Motor neuron (in vitro differentiated cells): ENCODE measurements around the gene ZNF763. TPM values are rescaled to one million over a fixed set of nuclear protein-coding genes. Genes with fewer than 3 reads are reported as not detected.
"Not testable (repeated sequence)": the region's sequence is repeated elsewhere in the genome, so short reads cannot be mapped to it uniquely, and the experiment has no call there.

Experiments used
- ATAC-seq, 8 experiments: fragments of 200-7000 bp; cut with Tn5 transposase; replicated peaks in 6 of 8; 2 replicates each; pipeline ENCODE4 v1.8.0; 2021; ENCODE audit warnings: mild to moderate bottlenecking in 8 of 8, moderate library complexity in 8 of 8
- H3K27ac ChIP-seq, 2 donors: fragments of 250-450 bp; sonication (Bioruptor Pico); 2 replicates each; pipeline ENCODE4 v1.9.0; 2021; ENCODE audit warnings: antibody characterized with exemption in 2 of 2, mild to moderate bottlenecking in 2 of 2, moderate library complexity in 1 of 2
- H3K4me1 ChIP-seq, 2 donors: fragments of 250-450 bp; sonication (Bioruptor Pico); replicated peaks in 1 of 2; 2 replicates each; pipeline ENCODE4 v1.6.1; 2021; ENCODE audit warnings: antibody characterized with exemption in 2 of 2, mild to moderate bottlenecking in 2 of 2, moderate library complexity in 1 of 2
- H3K4me3 ChIP-seq, 5 donors: fragments of 250-450 bp; sonication (Bioruptor Pico); 2 replicates each; pipeline ENCODE4 v1.9.0; 2021; ENCODE audit warnings: antibody characterized with exemption in 5 of 5, mild to moderate bottlenecking in 5 of 5, moderate library complexity in 4 of 5
- WGBS, 10 experiments: fragments of 450-650 bp; shearing (Covaris generic); methylation state at CpG; one replicate each; pipeline ENCODE4 v1.0.0; 2022; 5-methylcytosine and 5-hydroxymethylcytosine counted together
- in situ Hi-C, 9 experiments: fragments of 400-800 bp; cut with MboI; loops; one replicate each; pipeline ENCODE4 v1.15.0; 2021; ENCODE audit warnings: low sequenced_read_pairs in 9 of 9, low pct_unique_long_range_greater_than_20kb in 2 of 9; ENCODE audit not compliant: unreplicated experiment in 9 of 9
- total RNA-seq, 8 experiments: library from RNA; unstranded; fragments of 300-600 nt; gene quantifications; 2 replicates each; pipeline versions ENCODE4 v1.2.3 to v1.2.4, GENCODE V29; 2022

Gene ZNF763
- total RNA-seq, 8 experiments from 2014 or later = 0.99 to 9.6 (median 6.7) TPM

DNA sequence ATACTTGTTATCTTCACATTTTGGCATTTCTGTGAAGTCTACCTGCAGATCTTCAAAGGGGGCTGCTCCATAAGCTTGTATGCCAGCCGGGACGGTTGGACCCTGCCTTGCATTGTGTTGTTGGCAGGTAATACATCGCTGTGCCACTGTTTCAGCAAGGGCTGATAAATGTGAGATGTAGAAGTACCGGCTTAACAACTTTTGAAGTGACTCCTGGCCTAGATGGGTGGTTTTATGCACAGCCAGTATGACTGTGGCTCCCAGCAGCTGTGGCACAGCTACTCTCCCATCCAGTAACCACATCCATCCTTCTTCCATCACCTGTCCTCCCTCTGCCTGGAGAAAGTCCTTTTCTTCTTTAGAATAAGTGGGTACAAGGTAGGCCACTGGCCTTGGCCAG, 20.2 kb upstream of the ZNF763 start:
- WGBS, 10 experiments = 80 to 100% (median 93%) methylated on average over 1 to 4 of the region's 4 CpGs; no CpG with 5 or more reads in 7 of the 10 experiments
- no peak overlapping the region for H3K27ac ChIP-seq
- in situ Hi-C loops = no loop called here
- ATAC-seq = no peak
- no peak overlapping the region for H3K4me3 ChIP-seq
- H3K4me1 ChIP-seq = no peaks in the 10 kb centered on the region

DNA sequence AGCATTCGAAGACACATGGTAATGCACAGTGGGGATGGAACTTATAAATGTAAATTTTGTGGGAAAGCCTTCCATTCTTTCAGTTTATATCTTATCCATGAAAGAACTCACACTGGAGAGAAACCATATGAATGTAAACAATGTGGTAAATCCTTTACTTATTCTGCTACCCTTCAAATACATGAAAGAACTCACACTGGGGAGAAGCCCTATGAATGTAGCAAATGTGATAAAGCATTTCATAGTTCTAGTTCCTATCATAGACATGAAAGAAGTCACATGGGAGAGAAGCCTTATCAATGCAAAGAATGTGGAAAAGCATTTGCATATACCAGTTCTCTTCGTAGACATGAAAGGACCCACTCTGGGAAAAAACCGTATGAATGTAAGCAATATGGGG, 16.2 kb upstream of the ZNF763 start:
- Histone ChIP-seq H3K4me3 (no peak overlapping the region), H3K4me1 (no peaks in the 10 kb centered on the region), H3K27ac (no peak overlapping the region)
- in situ Hi-C loops = no loop called here
- ATAC-seq = no peak
- WGBS, 10 experiments = 82 to 100% (median 95%) methylated on average over 2 to 3 of the region's 3 CpGs

DNA sequence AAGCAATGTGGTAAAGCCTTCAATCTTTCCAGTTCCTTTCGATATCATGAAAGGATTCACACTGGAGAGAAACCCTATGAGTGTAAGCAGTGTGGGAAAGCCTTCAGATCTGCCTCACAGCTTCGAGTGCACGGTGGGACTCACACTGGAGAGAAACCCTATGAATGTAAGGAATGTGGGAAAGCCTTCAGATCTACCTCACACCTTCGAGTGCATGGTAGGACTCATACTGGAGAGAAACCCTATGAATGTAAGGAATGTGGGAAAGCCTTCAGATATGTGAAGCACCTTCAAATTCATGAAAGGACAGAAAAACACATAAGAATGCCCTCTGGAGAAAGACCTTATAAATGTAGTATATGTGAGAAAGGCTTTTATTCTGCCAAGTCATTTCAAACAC, 15.6 kb upstream of the ZNF763 start:
- in situ Hi-C loops = no loop called here
- H3K27ac ChIP-seq = no peak overlapping the region
- 83 to 100% (median 95%) methylated on average over 2 to 4 of the region's 4 CpGs; no CpG with 5 or more reads in 1 of the 10 experiments for WGBS, 10 experiments
- H3K4me1 ChIP-seq = no peaks in the 10 kb centered on the region
- no peak overlapping the region for H3K4me3 ChIP-seq
- no peak for ATAC-seq

DNA sequence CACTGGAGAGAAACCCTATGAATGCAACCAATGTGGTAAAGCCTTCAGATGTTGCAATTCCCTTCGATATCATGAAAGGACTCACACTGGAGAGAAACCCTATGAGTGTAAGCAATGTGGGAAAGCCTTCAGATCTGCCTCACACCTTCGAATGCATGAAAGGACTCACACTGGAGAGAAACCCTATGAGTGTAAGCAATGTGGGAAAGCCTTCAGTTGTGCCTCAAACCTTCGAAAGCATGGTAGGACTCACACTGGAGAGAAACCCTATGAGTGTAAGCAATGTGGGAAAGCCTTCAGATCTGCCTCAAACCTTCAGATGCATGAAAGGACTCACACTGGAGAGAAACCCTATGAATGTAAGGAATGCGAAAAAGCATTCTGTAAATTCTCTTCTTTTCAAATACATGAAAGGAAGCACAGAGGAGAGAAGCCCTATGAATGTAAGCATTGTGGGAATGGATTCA, 15.2 kb upstream of the ZNF763 start:
- ATAC-seq, in situ Hi-C loops, H3K4me1 ChIP-seq, H3K27ac ChIP-seq, H3K4me3 ChIP-seq: not testable (repeated sequence)
- 83 to 100% (median 97%) methylated on average over 2 to 4 of the region's 4 CpGs; no CpG with 5 or more reads in 1 of the 10 experiments for WGBS, 10 experiments

DNA sequence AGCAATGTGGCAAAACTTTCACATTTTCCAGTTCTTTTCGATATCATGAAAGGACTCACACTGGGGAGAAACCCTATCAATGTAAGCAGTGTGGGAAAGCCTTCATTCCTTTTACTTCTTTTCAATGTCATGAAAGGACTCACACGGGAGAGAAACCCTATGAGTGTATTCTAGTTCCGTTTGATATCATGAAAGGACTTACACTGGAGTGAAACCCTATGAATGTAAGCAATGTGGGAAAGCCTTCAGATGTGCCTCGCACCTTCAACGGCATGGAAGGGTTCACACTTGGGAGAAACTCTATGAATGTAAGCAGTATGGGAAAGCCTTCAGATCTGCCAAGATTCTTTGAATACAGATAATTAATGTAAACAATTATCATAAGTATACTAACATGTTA, 14.5 kb upstream of the ZNF763 start:
- WGBS, 10 experiments = 86 to 100% (median 95%) methylated on average over 1 to 5 of the region's 5 CpGs; no CpG with 5 or more reads in 1 of the 10 experiments
- Histone ChIP-seq H3K4me3 (no peak overlapping the region), H3K27ac (no peak overlapping the region), H3K4me1 (no peaks in the 10 kb centered on the region)
- ATAC-seq = no peak
- in situ Hi-C loops = no loop called here

DNA sequence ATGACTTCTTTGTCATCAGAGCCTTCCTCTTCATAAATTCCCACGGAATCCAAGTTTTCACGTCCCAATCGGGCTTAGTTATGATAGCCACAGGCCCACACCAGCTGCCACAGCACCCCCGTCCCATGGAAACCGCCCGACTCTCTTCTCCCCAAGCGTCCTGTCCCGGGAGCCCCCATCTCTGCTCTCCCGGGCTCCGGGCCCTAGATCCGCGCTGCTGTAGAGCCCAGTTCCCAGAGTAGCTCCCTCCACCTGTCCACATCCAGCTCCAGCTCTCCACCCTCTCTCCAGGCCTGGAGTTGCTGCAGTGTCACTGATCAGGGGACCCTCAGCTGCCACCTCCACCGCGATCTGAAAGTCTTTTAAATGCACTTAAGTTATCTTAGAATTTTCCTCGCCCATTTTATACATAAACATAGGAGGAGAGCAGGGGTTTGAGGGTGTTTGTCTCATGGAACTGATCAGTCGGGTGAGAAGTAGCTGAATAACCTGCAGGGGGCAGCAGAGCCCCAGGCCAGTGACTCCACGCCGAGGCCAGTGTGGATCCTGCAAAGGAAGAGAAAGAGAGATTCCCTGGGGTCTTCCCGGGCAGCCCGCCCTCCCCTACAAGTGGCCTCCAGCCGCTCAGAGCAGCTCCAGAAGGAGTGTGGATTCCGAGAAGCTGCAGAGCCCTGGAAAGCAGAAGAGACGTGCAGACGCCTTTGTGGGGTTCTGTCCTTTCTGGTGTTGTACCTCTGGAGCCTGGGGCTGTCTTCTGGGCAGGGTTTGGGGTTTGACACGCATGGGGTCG, 1.1 kb upstream of the ZNF763 start:
- 0 to 70% (median 18%) methylated on average over 1 to 22 of the region's 26 CpGs; no CpG with 5 or more reads in 2 of the 10 experiments for WGBS, 10 experiments
- in situ Hi-C loops = no loop called here
- H3K4me1 ChIP-seq = peaks cover 14 to 15% of the 10 kb centered on the region in 2 donors
- ATAC-seq = peak; percentile 31 to 63 (median 56)
- H3K4me3 ChIP-seq = peak overlapping the region in 4 of 5 donors; percentile 6 to 57 (median 30)
- H3K27ac ChIP-seq = peak overlapping the region; percentile 81 to 96

DNA sequence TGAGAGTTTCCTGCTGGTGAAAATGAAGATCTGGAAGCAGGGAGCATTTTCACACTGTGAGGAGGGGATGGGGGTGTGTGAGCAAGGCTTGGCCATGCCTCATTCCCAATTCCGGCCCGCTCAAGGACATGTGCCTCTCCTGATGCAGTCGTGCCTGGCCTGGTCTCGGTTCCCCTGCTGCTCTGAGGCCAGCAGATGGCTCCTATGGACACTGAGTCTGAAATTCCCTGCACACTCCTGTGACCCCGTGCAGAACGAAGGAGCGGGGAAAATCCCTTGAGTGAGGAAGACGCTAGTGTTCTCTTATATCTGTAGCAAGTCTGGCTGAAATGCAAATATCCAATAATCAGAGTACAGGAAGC, 363 bp upstream of the ZNF763 start:
- ATAC-seq = peak; percentile 56 to 71 (median 62)
- Histone ChIP-seq H3K27ac (peak overlapping the region; percentile 81 to 96), H3K4me1 (peaks cover 14 to 15% of the 10 kb centered on the region in 2 donors), H3K4me3 (peak overlapping the region; percentile 50 to 64 (median 54))
- in situ Hi-C loops = no loop called here
- WGBS, 10 experiments = 0 to 19% (median 10%) methylated on average over 2 to 8 of the region's 8 CpGs; no CpG with 5 or more reads in 5 of the 10 experiments

DNA sequence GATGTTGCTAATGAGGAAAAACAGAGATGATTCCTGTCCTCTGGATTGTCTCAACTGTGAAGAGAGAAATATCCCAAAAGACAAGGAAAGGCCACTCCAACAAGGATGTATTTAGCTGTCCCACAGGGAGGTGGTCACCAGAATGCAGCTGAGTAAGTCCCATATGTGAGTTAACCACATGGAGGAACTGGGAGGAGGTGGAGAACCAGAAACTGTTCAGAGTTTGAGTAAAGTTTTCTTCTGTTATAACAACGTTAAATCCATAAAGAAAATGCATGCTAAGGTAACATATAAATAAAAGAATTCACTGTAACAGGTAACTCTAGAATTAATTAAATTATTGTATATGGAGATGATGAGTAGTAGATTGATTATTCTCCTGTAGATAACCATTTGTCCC, 5.3 kb downstream of the ZNF763 start:
- 0 to 67% (median 22%) methylated on average over 1 of the region's 1 CpG; no CpG with 5 or more reads in 4 of the 10 experiments for WGBS, 10 experiments
- in situ Hi-C loops = no loop called here
- H3K27ac ChIP-seq = no peak overlapping the region
- H3K4me1 ChIP-seq = peaks cover 4 to 8% of the 10 kb centered on the region in 2 donors
- H3K4me3 ChIP-seq = no peak overlapping the region
- no peak for ATAC-seq

DNA sequence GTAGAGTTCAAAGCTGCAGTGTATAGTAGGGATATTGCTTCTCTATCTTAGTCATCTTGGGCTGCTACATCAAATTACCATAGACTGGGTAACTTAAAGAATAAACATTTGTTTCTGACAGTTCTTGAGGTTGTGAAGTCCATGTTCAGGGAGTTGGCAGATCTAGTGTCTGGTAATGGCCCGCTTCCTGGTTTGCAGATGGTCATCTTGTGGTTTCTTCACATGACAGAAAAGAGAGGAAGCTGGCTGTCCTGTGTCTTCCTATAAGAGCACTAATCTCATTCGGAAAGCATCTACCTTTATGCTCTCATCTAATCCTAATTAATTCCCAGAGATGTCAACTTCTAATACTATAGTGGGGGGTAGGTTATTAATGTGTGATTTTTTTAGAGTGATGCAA, 6.2 kb downstream of the ZNF763 start:
- 49 to 100% (median 80%) methylated on average over 2 of the region's 2 CpGs; no CpG with 5 or more reads in 4 of the 10 experiments for WGBS, 10 experiments
- in situ Hi-C loops = no loop called here
- Histone ChIP-seq H3K27ac (no peak overlapping the region), H3K4me1 (peaks cover 4 to 5% of the 10 kb centered on the region in 2 donors), H3K4me3 (no peak overlapping the region)
- ATAC-seq = no peak

DNA sequence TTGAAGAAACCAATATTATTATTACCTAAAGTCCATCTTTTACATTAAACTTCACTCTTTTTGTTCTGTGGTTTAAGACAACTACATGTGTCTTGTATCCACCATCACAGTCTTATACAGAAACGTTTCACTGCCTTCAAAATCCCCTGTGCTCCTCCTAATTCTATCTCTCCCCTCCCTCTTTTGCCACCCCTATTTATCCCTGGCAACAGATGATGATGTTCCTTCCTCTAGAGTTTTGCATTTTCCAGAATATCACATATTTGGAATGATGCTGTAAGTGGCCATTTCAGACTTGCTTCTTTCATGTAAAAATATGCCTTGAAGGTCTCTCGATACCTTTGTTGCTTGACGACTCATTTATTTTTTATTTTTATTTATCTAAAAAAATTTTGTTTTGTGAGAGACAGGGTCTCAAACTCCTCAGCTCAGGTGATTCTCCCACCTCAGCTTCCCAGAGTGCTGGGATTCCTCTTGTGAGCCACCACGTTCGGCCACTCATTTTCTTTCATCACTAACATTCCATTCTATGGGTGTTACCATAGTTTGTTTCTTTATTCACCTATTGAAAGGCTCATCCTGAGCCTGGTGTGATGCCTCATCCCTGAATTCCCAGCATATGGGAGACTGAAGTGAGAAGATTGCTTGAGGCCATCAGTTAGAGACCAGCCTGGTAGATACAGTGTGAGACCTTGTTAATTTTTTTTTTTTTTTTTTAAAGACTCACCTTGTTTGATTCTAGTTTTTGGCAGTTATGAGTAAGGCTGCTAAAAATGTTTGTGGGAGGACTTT, 8.4 kb downstream of the ZNF763 start:
- ATAC-seq = no peak
- H3K4me1 ChIP-seq = no peaks in the 10 kb centered on the region
- H3K4me3 ChIP-seq = no peak overlapping the region
- WGBS, 10 experiments = 50 to 77% (median 71%) methylated on average over 2 to 5 of the region's 5 CpGs; no CpG with 5 or more reads in 1 of the 10 experiments
- in situ Hi-C loops = no loop called here
- no peak overlapping the region for H3K27ac ChIP-seq

DNA sequence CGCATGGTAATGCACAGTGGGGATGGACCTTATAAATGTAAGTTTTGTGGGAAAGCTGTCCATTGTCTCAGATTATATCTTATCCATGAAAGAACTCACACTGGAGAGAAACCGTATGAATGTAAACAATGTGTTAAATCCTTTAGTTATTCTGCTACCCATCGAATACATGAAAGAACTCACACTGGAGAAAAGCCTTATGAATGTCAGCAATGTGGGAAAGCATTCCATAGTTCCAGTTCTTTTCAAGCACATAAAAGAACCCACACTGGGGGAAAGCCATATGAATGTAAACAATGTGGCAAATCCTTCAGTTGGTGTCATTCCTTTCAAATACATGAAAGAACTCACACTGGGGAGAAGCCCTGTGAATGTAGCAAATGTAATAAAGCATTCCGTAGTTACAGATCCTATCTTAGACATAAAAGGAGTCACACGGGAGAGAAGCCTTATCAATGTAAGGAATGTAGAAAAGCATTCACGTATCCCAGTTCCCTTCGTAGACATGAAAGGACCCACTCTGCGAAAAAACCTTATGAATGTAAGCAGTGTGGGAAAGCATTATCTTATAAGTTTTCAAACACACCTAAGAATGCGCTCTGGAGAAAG, 13.8 kb downstream of the ZNF763 start:
- no peak overlapping the region for H3K4me3 ChIP-seq
- H3K27ac ChIP-seq = no peak overlapping the region
- no peak for ATAC-seq
- 65 to 100% (median 87%) methylated on average over 1 to 9 of the region's 9 CpGs; no CpG with 5 or more reads in 1 of the 10 experiments for WGBS, 10 experiments
- in situ Hi-C loops = no loop called here
- no peaks in the 10 kb centered on the region for H3K4me1 ChIP-seq

DNA sequence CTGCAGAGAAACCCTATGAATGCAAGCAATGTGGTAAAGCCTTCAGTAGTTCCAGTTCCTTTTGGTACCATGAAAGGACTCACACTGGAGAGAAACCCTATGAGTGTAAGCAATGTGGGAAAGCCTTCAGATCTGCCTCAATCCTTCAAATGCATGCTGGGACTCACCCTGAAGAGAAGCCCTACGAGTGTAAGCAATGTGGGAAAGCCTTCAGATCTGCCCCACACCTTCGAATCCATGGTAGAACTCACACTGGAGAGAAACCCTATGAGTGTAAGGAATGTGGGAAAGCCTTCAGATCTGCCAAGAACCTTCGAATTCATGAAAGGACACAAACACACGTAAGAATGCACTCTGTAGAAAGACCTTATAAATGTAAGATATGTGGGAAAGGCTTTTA, 14.7 kb downstream of the ZNF763 start:
- no peaks in the 10 kb centered on the region for H3K4me1 ChIP-seq
- in situ Hi-C loops = no loop called here
- no peak overlapping the region for H3K27ac ChIP-seq
- WGBS, 10 experiments = 20 to 100% (median 33%) methylated on average over 1 to 4 of the region's 4 CpGs
- ATAC-seq = no peak
- H3K4me3 ChIP-seq = no peak overlapping the region

DNA sequence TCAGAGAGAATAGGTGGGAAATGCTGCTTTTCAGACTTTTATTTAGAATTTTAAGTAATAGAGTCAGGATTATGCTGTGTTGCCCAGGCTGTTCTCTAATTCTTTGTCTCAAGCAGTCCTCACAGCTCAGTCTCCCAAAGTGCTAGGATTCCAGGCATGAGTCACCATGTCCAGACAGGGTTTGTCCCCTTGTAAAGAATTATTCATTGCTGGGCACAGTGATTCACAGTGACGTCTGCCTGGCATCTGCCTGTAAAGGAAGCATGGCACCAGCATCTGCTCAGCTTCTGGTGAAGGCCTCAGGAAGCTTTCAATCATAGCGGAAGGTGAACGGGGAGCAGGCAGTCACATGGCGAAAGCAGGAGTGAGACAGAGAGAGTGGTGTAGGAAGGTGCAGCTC, 17.7 kb downstream of the ZNF763 start:
- WGBS, 10 experiments = 0 to 100% (median 68%) methylated on average over 1 to 4 of the region's 4 CpGs; no CpG with 5 or more reads in 4 of the 10 experiments
- no peak for ATAC-seq
- no peak overlapping the region for H3K4me3 ChIP-seq
- H3K4me1 ChIP-seq = no peaks in the 10 kb centered on the region
- H3K27ac ChIP-seq = no peak overlapping the region
- in situ Hi-C loops = no loop called here
